Liver (tissue), 9 donors: ENCODE results near the gene TMEM179. TPM values are rescaled to one million over a fixed set of nuclear protein-coding genes. Genes with fewer than 3 reads are reported as not detected.

ENCODE experiments used
- DNase-seq: peaks from one replicate; pipeline ENCODE4 v3.0.0-alpha.2; 2017; ENCODE audit warnings: low spot score
- H3K27ac ChIP-seq, 2 donors: one replicate each; pipeline ENCODE4 v1.7.0; 2013; ENCODE audit warnings: inconsistent platforms in 2 of 2, low read length in 2 of 2, control low read depth in 1 of 2, low read depth in 1 of 2, mild to moderate bottlenecking in 1 of 2
- H3K27me3 ChIP-seq, 4 donors: one replicate each; pipeline versions ENCODE4 v1.6.1 to v1.7.0; 2013; ENCODE audit warnings: low read length in 3 of 4, inconsistent platforms in 1 of 4, mild to moderate bottlenecking in 1 of 4, moderate library complexity in 1 of 4; ENCODE audit not compliant: control insufficient read depth in 4 of 4, insufficient read depth in 4 of 4
- H3K36me3 ChIP-seq, 4 donors: one replicate each; pipeline versions ENCODE4 v1.6.1 to v1.7.0; 2013; ENCODE audit warnings: low read length in 3 of 4, mild to moderate bottlenecking in 3 of 4, low read depth in 1 of 4, moderate library complexity in 1 of 4; ENCODE audit not compliant: control insufficient read depth in 4 of 4, insufficient read depth in 3 of 4
- H3K4me1 ChIP-seq, 4 donors: one replicate each; pipeline versions ENCODE4 v1.6.1 to v1.7.0; 2013; ENCODE audit warnings: low read length in 3 of 4, mild to moderate bottlenecking in 3 of 4, moderate library complexity in 1 of 4; ENCODE audit not compliant: control insufficient read depth in 4 of 4, insufficient read depth in 4 of 4
- H3K4me3 ChIP-seq, 3 donors: one replicate each; pipeline versions ENCODE4 v1.6.1 to v1.7.0; 2013; ENCODE audit warnings: low read length in 3 of 3, control low read depth in 1 of 3, low read depth in 1 of 3, mild to moderate bottlenecking in 1 of 3
- H3K9ac ChIP-seq, 2 donors: one replicate each; pipeline ENCODE4 v1.7.0; 2013; ENCODE audit warnings: low read length in 2 of 2, mild to moderate bottlenecking in 2 of 2, moderate library complexity in 2 of 2, control low read depth in 1 of 2, low read depth in 1 of 2
- H3K9me3 ChIP-seq, 4 donors: one replicate each; pipeline versions ENCODE4 v1.6.1 to v1.7.0; 2013; ENCODE audit warnings: low read length in 3 of 4; ENCODE audit not compliant: control insufficient read depth in 4 of 4
- ATF3 ChIP-seq: IDR thresholded peaks from 2 replicates; pipeline ENCODE4 v1.6.1; 2016; ENCODE audit warnings: antibody characterized with exemption
- EGR1 ChIP-seq, 2 donors: IDR thresholded peaks; 2 replicates each; pipeline ENCODE4 v1.6.1; 2016 to 2018; ENCODE audit warnings: antibody characterized with exemption in 2 of 2, low read depth in 2 of 2
- FOXA1 ChIP-seq: IDR thresholded peaks from 2 replicates; pipeline ENCODE4 v1.6.1; 2016; ENCODE audit warnings: antibody characterized with exemption
- FOXA2 ChIP-seq: IDR thresholded peaks from 2 replicates; pipeline ENCODE4 v1.6.1; 2016; ENCODE audit warnings: antibody characterized with exemption
- GABPA ChIP-seq, 2 donors: IDR thresholded peaks in 1 of 2; conservative IDR thresholded peaks in 1 of 2; 2 replicates each; pipeline ENCODE4 v1.6.1; 2016; ENCODE audit warnings: antibody characterized with exemption in 2 of 2, mild to moderate bottlenecking in 1 of 2, moderate library complexity in 1 of 2
- HNF4G ChIP-seq: IDR thresholded peaks from 2 replicates; pipeline ENCODE4 v1.6.1; 2016; ENCODE audit warnings: antibody characterized with exemption
- JUND ChIP-seq, 2 donors: IDR thresholded peaks; 2 replicates each; pipeline ENCODE4 v1.6.1; 2016; ENCODE audit warnings: antibody characterized with exemption in 2 of 2
- MAX ChIP-seq: IDR thresholded peaks from 2 replicates; pipeline ENCODE4 v1.6.1; 2016; ENCODE audit warnings: antibody characterized with exemption
- NR2F2 ChIP-seq: IDR thresholded peaks from 2 replicates; pipeline ENCODE4 v1.6.1; 2016; ENCODE audit warnings: antibody characterized with exemption
- RAD21 ChIP-seq, 2 donors: IDR thresholded peaks; 2 replicates each; pipeline ENCODE4 v1.6.1; 2016; ENCODE audit warnings: antibody characterized with exemption in 2 of 2, mild to moderate bottlenecking in 2 of 2
- RXRA ChIP-seq, 2 donors: IDR thresholded peaks; 2 replicates each; pipeline ENCODE4 v1.6.1; 2017 to 2018; ENCODE audit warnings: antibody characterized with exemption in 2 of 2, mild to moderate bottlenecking in 1 of 2
- SP1 ChIP-seq: IDR thresholded peaks from 2 replicates; pipeline ENCODE4 v1.6.1; 2018; ENCODE audit warnings: antibody characterized with exemption, mild to moderate bottlenecking
- TAF1 ChIP-seq: conservative IDR thresholded peaks from 2 replicates; pipeline ENCODE4 v1.6.1; 2016; ENCODE audit warnings: antibody characterized with exemption, mild to moderate bottlenecking
- YY1 ChIP-seq: IDR thresholded peaks from 2 replicates; pipeline ENCODE4 v1.6.1; 2016; ENCODE audit warnings: antibody characterized with exemption, mild to moderate bottlenecking
- WGBS: extraction: QIAGEN DNeasy Blood & Tissue Kit; methylation state at CpG from one replicate; pipeline ENCODE4 v1.1.7; 2013; 5-methylcytosine and 5-hydroxymethylcytosine counted together
- polyA plus RNA-seq, 2 donors: library from polyadenylated mRNA; stranded (reverse) in 1 of 2; unstranded in 1 of 2; fragments of 200-250 nt in 1 of 2; fragments of >200 nt in 1 of 2; fragmentation: Nextera tagmentation in 1 of 2; extraction: Ambion mirVana in 1 of 2; gene quantifications; one replicate each; pipeline versions ENCODE4 v1.2.1 to v1.2.3, GENCODE V29; 2013 to 2015
- total RNA-seq, 2 donors: library from RNA; depleted of rRNA; stranded (reverse); fragments of >200 nt; gene quantifications; one replicate each; pipeline ENCODE4 v1.2.3, GENCODE V29; 2014
- TF ChIP-seq, protein P1 (sequence below): IDR thresholded peaks from 2 replicates; pipeline ENCODE4 v1.6.1; 2016; ENCODE audit warnings: antibody characterized with exemption
- TF ChIP-seq, protein P2 (sequence below): IDR thresholded peaks from 2 replicates; pipeline ENCODE4 v1.6.1; 2016; ENCODE audit warnings: antibody characterized with exemption, mild to moderate bottlenecking
- TF ChIP-seq, protein P3 (sequence below): fragments of 150-350 bp; IDR thresholded peaks from 2 replicates; pipeline ENCODE4 v1.5.1; 2017; ENCODE audit warnings: improper control_type of control experiment, low read depth, low read length; ENCODE audit not compliant: missing input control
- donor health status: healthy.
- donor health status: healthy.
- donor health status: healthy.
- donor health status: healthy.
- donor health status: healthy.

Gene TMEM179
- total and polyA plus RNA-seq, 4 donors = 0.12 to 0.37 TPM; not detected in 2

- DNase-seq = no peak
- H3K9ac ChIP-seq = no peak overlapping the region
- no peaks in the 10 kb centered on the region for H3K9me3 ChIP-seq
- H3K4me1 ChIP-seq = peaks cover 0 to 3% (median 1%) of the 10 kb centered on the region in 4 donors
- H3K27ac ChIP-seq = no peak overlapping the region
- no peak overlapping the region for H3K4me3 ChIP-seq
- WGBS = 73% methylated on average over 3 of the region's 3 CpGs
- TF ChIP-seq MAX = no peak
- no peak for TF ChIP-seq FOXA2
- TF ChIP-seq HNF4G = no peak
- TF ChIP-seq, protein P1, sequence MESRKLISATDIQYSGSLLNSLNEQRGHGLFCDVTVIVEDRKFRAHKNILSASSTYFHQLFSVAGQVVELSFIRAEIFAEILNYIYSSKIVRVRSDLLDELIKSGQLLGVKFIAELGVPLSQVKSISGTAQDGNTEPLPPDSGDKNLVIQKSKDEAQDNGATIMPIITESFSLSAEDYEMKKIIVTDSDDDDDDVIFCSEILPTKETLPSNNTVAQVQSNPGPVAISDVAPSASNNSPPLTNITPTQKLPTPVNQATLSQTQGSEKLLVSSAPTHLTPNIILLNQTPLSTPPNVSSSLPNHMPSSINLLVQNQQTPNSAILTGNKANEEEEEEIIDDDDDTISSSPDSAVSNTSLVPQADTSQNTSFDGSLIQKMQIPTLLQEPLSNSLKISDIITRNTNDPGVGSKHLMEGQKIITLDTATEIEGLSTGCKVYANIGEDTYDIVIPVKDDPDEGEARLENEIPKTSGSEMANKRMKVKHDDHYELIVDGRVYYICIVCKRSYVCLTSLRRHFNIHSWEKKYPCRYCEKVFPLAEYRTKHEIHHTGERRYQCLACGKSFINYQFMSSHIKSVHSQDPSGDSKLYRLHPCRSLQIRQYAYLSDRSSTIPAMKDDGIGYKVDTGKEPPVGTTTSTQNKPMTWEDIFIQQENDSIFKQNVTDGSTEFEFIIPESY = no peak
- TF ChIP-seq EGR1 (IDR thresholded peaks at IDR 0.05; ENCODE audit: low read depth in 2 of 2) = no peak
- H3K36me3 ChIP-seq = no peaks in the 10 kb centered on the region
- H3K27me3 ChIP-seq = no peaks in the 10 kb centered on the region
Observed at GRCh38 chr14:104560586-104560945, 44.0 kb downstream of the TMEM179 start.

- no peak for DNase-seq
- WGBS = 90% methylated on average over 21 of the region's 21 CpGs
- Histone ChIP-seq H3K4me3 (no peak overlapping the region), H3K9me3 (no peaks in the 10 kb centered on the region), H3K9ac (no peak overlapping the region), H3K27me3 (no peaks in the 10 kb centered on the region), H3K27ac (no peak overlapping the region), H3K36me3 (no peaks in the 10 kb centered on the region), H3K4me1 (peaks cover 0 to 3% (median 1%) of the 10 kb centered on the region in 4 donors)
- TF ChIP-seq EGR1 (IDR thresholded peaks at IDR 0.05; ENCODE audit: low read depth in 2 of 2) (no peak), HNF4G (no peak), NR2F2 (no peak), GABPA (IDR thresholded peaks at IDR 0.05 in 1 of 2, conservative IDR thresholded peaks at IDR 0.05 in 1 of 2) (no peak), RXRA (IDR thresholded peaks at IDR 0.05) (no peak), RAD21 (IDR thresholded peaks at IDR 0.05) (no peak), SP1 (no peak), FOXA2 (no peak), MAX (no peak), JUND (IDR thresholded peaks at IDR 0.05) (no peak), YY1 (no peak), FOXA1 (no peak), ATF3 (no peak), TAF1 (no peak)
- TF ChIP-seq, protein P2, sequence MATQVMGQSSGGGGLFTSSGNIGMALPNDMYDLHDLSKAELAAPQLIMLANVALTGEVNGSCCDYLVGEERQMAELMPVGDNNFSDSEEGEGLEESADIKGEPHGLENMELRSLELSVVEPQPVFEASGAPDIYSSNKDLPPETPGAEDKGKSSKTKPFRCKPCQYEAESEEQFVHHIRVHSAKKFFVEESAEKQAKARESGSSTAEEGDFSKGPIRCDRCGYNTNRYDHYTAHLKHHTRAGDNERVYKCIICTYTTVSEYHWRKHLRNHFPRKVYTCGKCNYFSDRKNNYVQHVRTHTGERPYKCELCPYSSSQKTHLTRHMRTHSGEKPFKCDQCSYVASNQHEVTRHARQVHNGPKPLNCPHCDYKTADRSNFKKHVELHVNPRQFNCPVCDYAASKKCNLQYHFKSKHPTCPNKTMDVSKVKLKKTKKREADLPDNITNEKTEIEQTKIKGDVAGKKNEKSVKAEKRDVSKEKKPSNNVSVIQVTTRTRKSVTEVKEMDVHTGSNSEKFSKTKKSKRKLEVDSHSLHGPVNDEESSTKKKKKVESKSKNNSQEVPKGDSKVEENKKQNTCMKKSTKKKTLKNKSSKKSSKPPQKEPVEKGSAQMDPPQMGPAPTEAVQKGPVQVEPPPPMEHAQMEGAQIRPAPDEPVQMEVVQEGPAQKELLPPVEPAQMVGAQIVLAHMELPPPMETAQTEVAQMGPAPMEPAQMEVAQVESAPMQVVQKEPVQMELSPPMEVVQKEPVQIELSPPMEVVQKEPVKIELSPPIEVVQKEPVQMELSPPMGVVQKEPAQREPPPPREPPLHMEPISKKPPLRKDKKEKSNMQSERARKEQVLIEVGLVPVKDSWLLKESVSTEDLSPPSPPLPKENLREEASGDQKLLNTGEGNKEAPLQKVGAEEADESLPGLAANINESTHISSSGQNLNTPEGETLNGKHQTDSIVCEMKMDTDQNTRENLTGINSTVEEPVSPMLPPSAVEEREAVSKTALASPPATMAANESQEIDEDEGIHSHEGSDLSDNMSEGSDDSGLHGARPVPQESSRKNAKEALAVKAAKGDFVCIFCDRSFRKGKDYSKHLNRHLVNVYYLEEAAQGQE = no peak
- TF ChIP-seq, protein P1 = no peak
- TF ChIP-seq, protein P3, sequence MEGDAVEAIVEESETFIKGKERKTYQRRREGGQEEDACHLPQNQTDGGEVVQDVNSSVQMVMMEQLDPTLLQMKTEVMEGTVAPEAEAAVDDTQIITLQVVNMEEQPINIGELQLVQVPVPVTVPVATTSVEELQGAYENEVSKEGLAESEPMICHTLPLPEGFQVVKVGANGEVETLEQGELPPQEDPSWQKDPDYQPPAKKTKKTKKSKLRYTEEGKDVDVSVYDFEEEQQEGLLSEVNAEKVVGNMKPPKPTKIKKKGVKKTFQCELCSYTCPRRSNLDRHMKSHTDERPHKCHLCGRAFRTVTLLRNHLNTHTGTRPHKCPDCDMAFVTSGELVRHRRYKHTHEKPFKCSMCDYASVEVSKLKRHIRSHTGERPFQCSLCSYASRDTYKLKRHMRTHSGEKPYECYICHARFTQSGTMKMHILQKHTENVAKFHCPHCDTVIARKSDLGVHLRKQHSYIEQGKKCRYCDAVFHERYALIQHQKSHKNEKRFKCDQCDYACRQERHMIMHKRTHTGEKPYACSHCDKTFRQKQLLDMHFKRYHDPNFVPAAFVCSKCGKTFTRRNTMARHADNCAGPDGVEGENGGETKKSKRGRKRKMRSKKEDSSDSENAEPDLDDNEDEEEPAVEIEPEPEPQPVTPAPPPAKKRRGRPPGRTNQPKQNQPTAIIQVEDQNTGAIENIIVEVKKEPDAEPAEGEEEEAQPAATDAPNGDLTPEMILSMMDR = no peak
Observed at GRCh38 chr14:104559804-104560585, 44.6 kb downstream of the TMEM179 start.
